PC-3 (cell line): Measurements from ENCODE around the gene RAB22A. TPM values are rescaled to one million over a fixed set of nuclear protein-coding genes. Genes with fewer than 3 reads are reported as not detected.
A peak's percentile ranks its signal among the peaks of the same experiment; 100 is the strongest.

Source experiments
- ATAC-seq: fragments of 200-7000 bp; cut with Tn5 transposase; 2 replicates; pipeline ENCODE4 v1.9.1; 2020; ENCODE audit warnings: mild to moderate bottlenecking, moderate library complexity
- BruUV-seq: library from RNA; stranded (reverse); fragments of 400-500 nt; replicated peaks from 2 replicates; lab custom pipeline; 2021; lab: Mats Ljungman, UMichigan
- CTCF ChIA-PET: fragments of 300-600 bp; sonication (Branson Sonifier 250); formaldehyde crosslinking; loops from one replicate; lab custom pipeline; 2022; ENCODE audit warnings: antibody characterized with exemption; lab: Charles Lee
- POLR2A ChIA-PET: fragments of 300-600 bp; sonication (Branson Sonifier 250); formaldehyde crosslinking; loops from one replicate; lab custom pipeline; 2022; ENCODE audit warnings: antibody characterized with exemption; ENCODE audit not compliant: unreplicated experiment; lab: Charles Lee
- DNase-seq: peaks from one replicate; pipeline ENCODE4 v3.0.0-alpha.2; 2015
- H2AFZ ChIP-seq: fragments of 300-600 bp; sonication (generic); 2 replicates; pipeline ENCODE4 v1.6.0; 2016; ENCODE audit warnings: antibody characterized with exemption, low read length
- H3F3A ChIP-seq: fragments of 300-600 bp; sonication (generic); one replicate; pipeline ENCODE4 v1.6.0; 2017; ENCODE audit warnings: antibody characterized with exemption, low read length, control low read depth, mild to moderate bottlenecking; ENCODE audit not compliant: unreplicated experiment
- H3K27ac ChIP-seq: fragments of 300-600 bp; sonication (generic); 2 replicates; pipeline ENCODE4 v1.5.1; 2016; ENCODE audit warnings: mild to moderate bottlenecking, low read length
- H3K27me3 ChIP-seq: fragments of 300-600 bp; sonication (generic); 2 replicates; pipeline ENCODE4 v1.6.1; 2016; ENCODE audit warnings: low read length, mixed read lengths
- H3K36me3 ChIP-seq: fragments of 300-600 bp; sonication (generic); 2 replicates; pipeline ENCODE4 v1.6.1; 2016; ENCODE audit warnings: low read depth, mixed run types, low read length, mixed read lengths
- H3K4me1 ChIP-seq: fragments of 300-600 bp; sonication (generic); 2 replicates; pipeline ENCODE4 v1.5.1; 2016; ENCODE audit warnings: low read length; ENCODE audit not compliant: insufficient read depth
- H3K4me2 ChIP-seq: fragments of 300-600 bp; sonication (generic); 2 replicates; pipeline ENCODE4 v1.6.0; 2016; ENCODE audit warnings: low read length
- H3K4me3 ChIP-seq: fragments of 300-600 bp; sonication (generic); 2 replicates; pipeline ENCODE4 v1.5.1; 2016; ENCODE audit warnings: mild to moderate bottlenecking, low read length, mixed read lengths
- H3K79me2 ChIP-seq: fragments of 300-600 bp; sonication (generic); 2 replicates; pipeline ENCODE4 v1.6.1; 2017; ENCODE audit warnings: low read length, mixed read lengths
- H3K9ac ChIP-seq: fragments of 300-600 bp; sonication (generic); 2 replicates; pipeline ENCODE4 v1.6.0; 2016; ENCODE audit warnings: mild to moderate bottlenecking, low read length
- H3K9me2 ChIP-seq: fragments of 300-600 bp; sonication (generic); replicated peaks from 2 replicates; pipeline ENCODE4 v1.6.1; 2016; ENCODE audit warnings: mixed run types, low read length, mixed read lengths
- H3K9me3 ChIP-seq: fragments of 300-600 bp; sonication (generic); 2 replicates; pipeline ENCODE4 v1.6.1; 2016; ENCODE audit warnings: low read length, mixed read lengths
- H4K20me1 ChIP-seq: fragments of 300-600 bp; sonication (generic); 2 replicates; pipeline ENCODE4 v1.6.1; 2016; ENCODE audit warnings: low read length, mixed read lengths
- EZH2 ChIP-seq: fragments of 300-600 bp; sonication (generic); IDR thresholded peaks from one replicate; pipeline ENCODE4 v1.6.1; 2017; ENCODE audit warnings: antibody characterized with exemption, mild to moderate bottlenecking, low read length; ENCODE audit not compliant: unreplicated experiment
- EZH2phosphoT487 ChIP-seq: fragments of 300-600 bp; sonication (generic); IDR thresholded peaks from 2 replicates; pipeline ENCODE4 v1.6.1; 2018; ENCODE audit warnings: mild to moderate bottlenecking, antibody characterized with exemption, low read length, borderline replicate concordance
- intact Hi-C: fragments of 100-400 bp; cut with micrococcal nuclease; formaldehyde crosslinking; loops from 2 replicates; pipeline ENCODE4 v1.9.0; 2023
- total RNA-seq: library from RNA; depleted of rRNA; stranded (reverse); fragments of >200 nt; gene quantifications from 2 replicates; pipeline ENCODE4 v1.2.3, GENCODE V29; 2014
- TF ChIP-seq, protein P1 (sequence below): fragments of 300-600 bp; sonication (generic); conservative IDR thresholded peaks from 2 replicates; pipeline ENCODE4 v1.5.1; 2017; ENCODE audit warnings: antibody characterized with exemption, low read depth, mild to moderate bottlenecking, low read length

RAB22A gene
- total RNA-seq, 1 experiment from 2014 or later: 47.4 TPM

- H3K9me2 ChIP-seq: no peaks in the 10 kb centered on the region
- no TSS peak for BruUV-seq
- no peak overlapping the region for H3K27ac ChIP-seq
- no peak overlapping the region for H2AFZ ChIP-seq
- no peak for TF ChIP-seq EZH2phosphoT487
- TF ChIP-seq, protein P1, sequence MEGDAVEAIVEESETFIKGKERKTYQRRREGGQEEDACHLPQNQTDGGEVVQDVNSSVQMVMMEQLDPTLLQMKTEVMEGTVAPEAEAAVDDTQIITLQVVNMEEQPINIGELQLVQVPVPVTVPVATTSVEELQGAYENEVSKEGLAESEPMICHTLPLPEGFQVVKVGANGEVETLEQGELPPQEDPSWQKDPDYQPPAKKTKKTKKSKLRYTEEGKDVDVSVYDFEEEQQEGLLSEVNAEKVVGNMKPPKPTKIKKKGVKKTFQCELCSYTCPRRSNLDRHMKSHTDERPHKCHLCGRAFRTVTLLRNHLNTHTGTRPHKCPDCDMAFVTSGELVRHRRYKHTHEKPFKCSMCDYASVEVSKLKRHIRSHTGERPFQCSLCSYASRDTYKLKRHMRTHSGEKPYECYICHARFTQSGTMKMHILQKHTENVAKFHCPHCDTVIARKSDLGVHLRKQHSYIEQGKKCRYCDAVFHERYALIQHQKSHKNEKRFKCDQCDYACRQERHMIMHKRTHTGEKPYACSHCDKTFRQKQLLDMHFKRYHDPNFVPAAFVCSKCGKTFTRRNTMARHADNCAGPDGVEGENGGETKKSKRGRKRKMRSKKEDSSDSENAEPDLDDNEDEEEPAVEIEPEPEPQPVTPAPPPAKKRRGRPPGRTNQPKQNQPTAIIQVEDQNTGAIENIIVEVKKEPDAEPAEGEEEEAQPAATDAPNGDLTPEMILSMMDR: no peak
- no peak for TF ChIP-seq EZH2
- no peaks in the 10 kb centered on the region for H3F3A ChIP-seq
- H3K9ac ChIP-seq: no peak overlapping the region
- H3K4me1 ChIP-seq: peaks cover 15% of the 10 kb centered on the region; the same call in 1 of the 2 replicates
- no peak overlapping the region for H3K4me2 ChIP-seq
- intact Hi-C loops: no loop called here
- no peaks in the 10 kb centered on the region for H3K36me3 ChIP-seq
- DNase-seq (no peak), ATAC-seq (peak; percentile 20; the same call in 1 of the 2 replicates)
- no peaks in the 10 kb centered on the region for H3K27me3 ChIP-seq
- CTCF ChIA-PET: interaction anchor here (0.6 kb wide), 1 partner anchor 33 kb away, joined by 3 read pairs; no protein-coding TSS in a partner anchor
- no peaks in the 10 kb centered on the region for H4K20me1 ChIP-seq
- POLR2A ChIA-PET: no interaction called here
- H3K9me3 ChIP-seq: no peaks in the 10 kb centered on the region
- no peaks in the 10 kb centered on the region for H3K79me2 ChIP-seq
- no peak overlapping the region for H3K4me3 ChIP-seq
Observed at GRCh38 chr20:58271606-58272351, 37.7 kb upstream of the RAB22A start.

DNA sequence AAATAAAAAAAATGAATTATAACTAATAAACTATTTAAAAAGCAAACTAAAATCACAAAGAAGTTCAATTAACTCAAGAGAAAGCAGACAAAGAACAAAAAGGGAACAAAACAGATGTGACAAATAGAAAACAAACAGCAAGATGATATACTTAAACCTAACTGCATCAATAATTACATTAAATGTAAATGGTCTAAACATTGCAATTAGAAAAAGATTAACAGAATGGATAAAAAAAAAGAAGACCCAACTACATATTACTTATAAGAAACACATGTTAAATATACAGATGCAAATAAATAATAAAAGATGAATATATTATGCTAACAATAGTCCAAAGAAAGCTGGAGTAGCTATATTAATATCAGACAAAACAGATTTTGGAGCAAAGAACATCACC is 35.1 kb upstream of the RAB22A start:
- no TSS peak for BruUV-seq
- H2AFZ ChIP-seq: no peak overlapping the region
- no peaks in the 10 kb centered on the region for H3F3A ChIP-seq
- H3K4me3 ChIP-seq: no peak overlapping the region
- H3K9me2 ChIP-seq: no peaks in the 10 kb centered on the region
- no peak overlapping the region for H3K4me2 ChIP-seq
- ATAC-seq (no peak), DNase-seq (no peak)
- H3K36me3 ChIP-seq: no peaks in the 10 kb centered on the region
- H3K27me3 ChIP-seq: no peaks in the 10 kb centered on the region
- ChIA-PET CTCF (no interaction called here), POLR2A (no interaction called here)
- H4K20me1 ChIP-seq: no peaks in the 10 kb centered on the region
- TF ChIP-seq EZH2phosphoT487: no peak
- no peak for TF ChIP-seq EZH2
- TF ChIP-seq, protein P1: no peak
- H3K27ac ChIP-seq: no peak overlapping the region
- no peaks in the 10 kb centered on the region for H3K9me3 ChIP-seq
- no peaks in the 10 kb centered on the region for H3K79me2 ChIP-seq
- intact Hi-C loops: no loop called here
- H3K4me1 ChIP-seq: no peaks in the 10 kb centered on the region
- no peak overlapping the region for H3K9ac ChIP-seq

GRCh38 chr20:58277107-58277506 is 32.4 kb upstream of the RAB22A start:
- CTCF ChIA-PET: no interaction called here
- Histone ChIP-seq H3K4me2 (no peak overlapping the region), H3K27ac (no peak overlapping the region), H3K4me3 (no peak overlapping the region), H3K9me2 (no peaks in the 10 kb centered on the region), H3K79me2 (no peaks in the 10 kb centered on the region), H3K9me3 (no peaks in the 10 kb centered on the region), H4K20me1 (no peaks in the 10 kb centered on the region), H3F3A (no peaks in the 10 kb centered on the region), H3K27me3 (no peaks in the 10 kb centered on the region), H3K9ac (no peak overlapping the region), H3K36me3 (no peaks in the 10 kb centered on the region), H3K4me1 (no peaks in the 10 kb centered on the region), H2AFZ (no peak overlapping the region)
- no peak for TF ChIP-seq EZH2
- TF ChIP-seq EZH2phosphoT487: no peak
- TF ChIP-seq, protein P1: no peak
- no TSS peak for BruUV-seq
- POLR2A ChIA-PET: no interaction called here
- no peak for ATAC-seq
- no peak for DNase-seq
- intact Hi-C loops: no loop called here
